ENCODE data around the gene ZNF148.

The ZNF148 gene

DNA sequence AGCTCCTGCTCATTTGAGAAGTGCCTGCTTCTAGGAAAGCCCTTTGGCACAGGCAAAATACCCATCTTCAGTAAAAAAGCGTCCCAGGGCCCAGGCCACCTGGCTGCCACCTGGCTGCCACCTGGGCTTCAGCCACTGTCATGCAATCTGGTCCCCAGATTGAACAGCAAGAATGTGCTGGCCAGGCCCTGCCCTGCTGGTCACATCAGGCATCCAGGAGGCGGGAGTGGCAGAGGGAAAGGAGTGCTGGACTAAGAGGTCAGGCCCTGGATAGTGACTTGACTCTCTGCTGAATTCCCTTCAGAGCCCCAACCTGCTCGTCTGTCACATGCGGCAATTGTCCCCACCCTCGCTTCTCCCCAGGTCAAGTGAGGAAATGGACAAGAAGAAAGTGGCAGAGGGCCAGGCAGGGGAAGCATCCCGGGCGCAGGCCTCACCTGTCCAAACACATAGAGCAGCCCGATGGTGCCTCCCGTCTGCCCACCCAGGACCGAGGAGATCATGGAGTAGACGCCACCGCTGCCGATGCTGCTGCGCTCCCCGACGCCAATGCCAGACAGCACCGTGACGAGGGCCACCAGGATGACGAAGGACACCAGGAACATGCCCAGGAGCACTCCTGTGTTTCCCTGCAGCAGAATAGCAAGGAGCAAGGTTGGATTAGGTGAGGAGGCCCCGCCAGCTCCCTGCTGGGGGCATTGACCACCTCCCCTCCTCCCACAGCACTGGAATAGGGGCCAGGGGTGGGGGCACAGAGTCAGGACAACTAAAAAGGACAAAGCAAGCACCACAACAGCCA lies 188.1 kb downstream of the ZNF148 start:
- no peak for DNase-seq

DNA sequence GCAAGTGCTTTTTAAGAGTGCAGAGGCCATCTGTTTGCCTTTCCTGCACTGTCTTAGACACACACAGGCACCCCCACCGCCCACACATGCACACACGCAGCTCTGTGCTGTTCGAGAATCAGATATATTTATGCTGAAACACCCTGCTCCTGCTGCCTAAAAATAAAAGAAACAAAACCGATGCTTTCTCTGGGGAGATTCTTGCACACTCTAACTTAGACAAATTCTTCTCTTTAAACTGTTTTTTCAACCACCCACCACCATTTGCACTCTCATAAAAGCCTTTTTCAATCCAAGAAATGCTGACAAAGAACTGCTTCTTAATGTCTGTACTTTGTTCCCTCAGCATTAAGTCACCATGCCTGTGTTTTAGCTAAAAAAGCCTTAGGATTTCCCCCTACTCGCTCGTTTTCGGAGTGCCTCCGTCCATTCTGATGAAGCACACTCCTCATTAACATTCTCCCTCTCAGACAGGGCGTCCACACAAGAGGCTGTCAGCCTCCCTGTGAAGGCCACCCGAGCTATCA lies 188.8 kb downstream of the ZNF148 start:
- no peak for DNase-seq

DNA sequence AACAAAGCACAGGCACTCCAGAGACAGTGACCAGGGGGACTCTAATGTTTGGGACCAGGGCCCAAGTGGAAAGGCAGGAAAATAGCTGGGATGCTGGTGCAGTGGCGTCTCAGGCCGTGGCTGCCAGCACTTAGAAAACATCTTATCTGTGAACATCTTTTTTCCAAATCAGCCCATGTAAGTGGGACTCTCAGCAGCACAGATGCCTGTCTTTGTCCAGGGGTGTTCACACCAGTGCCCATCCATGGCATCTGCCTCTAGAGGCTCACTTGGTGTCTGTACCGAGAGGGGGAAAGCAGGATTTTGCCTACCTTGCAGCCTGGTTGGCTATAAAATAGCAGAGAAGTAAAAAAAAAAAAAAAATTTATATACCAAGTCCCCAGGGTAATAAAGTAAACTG lies 189.3 kb downstream of the ZNF148 start:
- no peak for DNase-seq

DNA sequence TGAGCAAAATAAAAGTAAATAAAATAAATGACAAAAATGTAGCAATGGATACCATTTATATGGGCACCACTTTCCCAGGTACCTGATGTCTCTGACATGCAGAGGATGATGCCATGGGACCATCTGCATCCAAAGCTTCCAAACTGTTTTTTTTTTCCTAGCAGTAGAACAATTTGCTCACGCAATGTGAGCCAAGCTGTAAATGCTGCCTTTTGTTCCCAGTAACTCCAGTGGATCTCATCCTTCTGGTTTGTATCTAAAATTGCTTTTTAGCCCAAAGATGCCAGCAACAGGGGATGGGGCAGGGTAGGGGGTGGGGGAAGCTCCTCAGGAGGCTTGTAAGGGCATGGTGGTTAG lies 195.3 kb downstream of the ZNF148 start:
- no peak for DNase-seq

DNA sequence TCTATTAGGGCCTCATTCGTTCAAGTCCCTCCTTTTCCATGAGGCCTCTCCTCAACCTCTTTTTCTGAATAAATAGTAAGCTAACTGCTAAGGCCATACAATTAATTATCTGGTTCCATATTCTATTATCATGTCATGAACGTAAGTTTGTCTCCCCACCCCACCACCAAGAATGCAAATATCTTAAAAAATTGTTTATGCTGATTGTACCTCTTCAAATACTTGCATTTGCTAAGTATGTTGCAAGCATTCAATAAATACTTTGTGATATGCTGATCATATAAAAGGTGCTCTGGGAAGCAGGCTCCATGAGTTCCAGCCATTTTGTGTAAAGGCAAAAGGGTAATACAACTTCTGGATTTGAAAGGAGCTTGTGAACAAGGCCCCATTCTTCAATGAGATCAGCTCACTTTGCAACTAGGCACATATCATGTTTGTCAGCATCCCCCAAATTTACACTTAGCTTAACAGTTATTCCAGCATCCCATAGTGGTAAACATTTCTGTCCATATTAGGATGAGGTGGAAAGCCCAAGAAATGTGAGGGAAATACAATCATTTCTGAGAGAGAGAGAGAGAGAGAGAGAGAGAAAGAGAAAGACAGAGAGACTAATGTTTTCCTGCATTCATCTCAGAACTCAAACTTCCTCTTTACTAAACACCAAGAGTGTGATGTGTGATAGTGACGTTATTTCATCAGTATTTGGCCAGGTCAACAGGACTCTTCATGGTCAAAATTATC lies 195.8 kb downstream of the ZNF148 start:
- DNase-seq, result no peak

DNA sequence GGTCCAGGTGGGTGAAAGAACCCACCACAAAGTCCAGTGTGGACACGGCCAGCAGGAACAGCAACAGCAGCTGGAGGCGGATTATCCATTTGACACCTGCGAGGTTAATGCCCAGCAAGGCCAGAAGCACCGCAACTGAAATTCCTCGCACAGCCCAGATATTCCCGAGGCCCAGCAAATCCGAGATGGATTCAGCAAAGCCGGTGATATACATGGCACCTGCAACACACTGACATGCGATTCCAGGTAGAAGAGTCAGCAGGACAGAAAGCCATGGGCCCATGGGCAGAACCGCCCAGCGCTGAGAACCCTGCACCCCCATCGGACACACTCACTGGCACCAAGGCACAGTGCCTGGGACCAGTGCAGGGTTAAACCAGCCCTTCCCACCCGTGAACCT lies 197.4 kb downstream of the ZNF148 start:
- DNase-seq, result no peak

All from NCI-H2227 treated with DMSO at 0.1 percent for 48 hours (cell line).